Measurements from ENCODE around the gene HDAC3. TPM values are rescaled to one million over a fixed set of nuclear protein-coding genes. Genes with fewer than 3 reads are reported as not detected.

The HDAC3 gene
- total RNA-seq, 1 experiment from 2014 or later, result 91.9 TPM

DNA sequence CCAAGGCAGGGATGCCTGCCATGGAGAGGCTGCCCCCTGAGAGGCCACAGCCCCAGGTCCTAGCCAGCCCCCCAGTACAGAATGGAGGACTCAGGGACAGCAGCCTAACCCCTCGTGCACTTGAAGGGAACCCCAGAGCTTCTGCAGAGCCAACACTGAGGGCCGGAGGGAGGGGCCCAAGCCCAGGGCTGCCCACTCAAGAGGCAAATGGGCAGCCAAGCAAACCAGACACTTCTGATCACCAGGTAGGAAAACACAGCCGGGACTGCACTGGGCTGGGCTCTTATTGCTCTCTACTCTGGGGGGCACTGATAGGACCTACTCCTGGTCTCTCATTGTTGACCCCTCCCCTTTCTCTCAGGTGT, 3.4 kb upstream of the HDAC3 start:
- H4K20me1 ChIP-seq (ENCODE audit: insufficient read depth), result no peaks in the 10 kb centered on the region
- ChIA-PET POLR2A (no interaction called here), RAD21 (ENCODE audit: low non-redundant PET in 1 of 2, low total read pairs in 2 of 2, uncharacterized antibody in 2 of 2, unreplicated experiment in 2 of 2) (no interaction called here), CTCF (no interaction called here)
- H3K4me2 ChIP-seq (ENCODE audit: low read length), result no peak overlapping the region
- peaks cover 10 to 40% of the 10 kb centered on the region in 2 experiments for H3K4me1 ChIP-seq (ENCODE audit: control insufficient read depth in 1 of 2, insufficient read depth in 2 of 2, low read length in 2 of 2)
- ATAC-seq (no peak), DNase-seq (ENCODE audit: low read depth, low spot score) (no peak)
- no peaks in the 10 kb centered on the region for H3K9me2 ChIP-seq (ENCODE audit: insufficient read depth)
- TF ChIP-seq SIN3A (IDR thresholded peaks at IDR 0.05; ENCODE audit: low read depth) (no peak), MAX (IDR thresholded peaks at IDR 0.05) (no peak), ELF1 (IDR thresholded peaks at IDR 0.05; ENCODE audit: borderline replicate concordance, low read depth) (no peak), SRF (IDR thresholded peaks at IDR 0.05; ENCODE audit: low read depth) (no peak), REST (IDR thresholded peaks at IDR 0.05; ENCODE audit: low read depth) (no peak), SP1 (IDR thresholded peaks at IDR 0.05; ENCODE audit: low read depth) (no peak), JUND (IDR thresholded peaks at IDR 0.05) (no peak), ZNF274 (IDR thresholded peaks at IDR 0.05; ENCODE audit: low read depth, low read length) (no peak), TCF7L2 (IDR thresholded peaks at IDR 0.05; ENCODE audit: borderline replicate concordance, extremely low read depth, insufficient read depth, insufficient read length) (no peak), CBX3 (IDR thresholded peaks at IDR 0.05; ENCODE audit: low read depth) (no peak), FOSL1 (IDR thresholded peaks at IDR 0.05; ENCODE audit: low read depth) (no peak), ZFX (IDR thresholded peaks at IDR 0.05) (no peak), ATF3 (IDR thresholded peaks at IDR 0.05) (no peak), EZH2 (IDR thresholded peaks at IDR 0.05) (no peak), EGR1 (IDR thresholded peaks at IDR 0.05; ENCODE audit: low read depth) (no peak)
- no peaks in the 10 kb centered on the region for H3K27me3 ChIP-seq (ENCODE audit: insufficient read depth, low read length)
- no peak overlapping the region for H3K9ac ChIP-seq (ENCODE audit: low read length)
- H3K27ac ChIP-seq (ENCODE audit: low read depth, low read length), result no peak overlapping the region
- no peak overlapping the region for H3K4me3 ChIP-seq (replicated peaks in 1 of 2; ENCODE audit: low read depth in 1 of 2, low read length in 2 of 2)
- BruUV-seq (replicated peaks), result no TSS peak
- intact Hi-C loops (cut with micrococcal nuclease), result no loop called here
- H3K9me3 ChIP-seq (ENCODE audit: control insufficient read depth in 1 of 2, insufficient read depth in 1 of 2, low read depth in 1 of 2, low read length in 2 of 2), result no peaks in the 10 kb centered on the region
- no peak overlapping the region for H2AFZ ChIP-seq (ENCODE audit: low read depth, low read length, poor library complexity, severe bottlenecking)
- H3K79me2 ChIP-seq (ENCODE audit: insufficient read depth, low read length), result peaks cover 16% of the 10 kb centered on the region
- peaks cover 0 to 2% of the 10 kb centered on the region in 2 experiments; a peak in 1 of 4 replicates for H3K36me3 ChIP-seq (ENCODE audit: control insufficient read depth in 1 of 2, insufficient read depth in 2 of 2, low read length in 2 of 2)
